Measurements from ENCODE around the gene SLC30A7. TPM values are rescaled to one million over a fixed set of nuclear protein-coding genes. Genes with fewer than 3 reads are reported as not detected.
"Not testable (repeated sequence)": the region's sequence is repeated elsewhere in the genome, so short reads cannot be mapped to it uniquely, and the experiment has no call there.

SLC30A7 gene
- total and polyA plus RNA-seq, 2 of the 13 experiments (the other 11 are each of a cell fraction or from before 2014, with no cell fraction given): 8.3 to 40.8 TPM

DNA sequence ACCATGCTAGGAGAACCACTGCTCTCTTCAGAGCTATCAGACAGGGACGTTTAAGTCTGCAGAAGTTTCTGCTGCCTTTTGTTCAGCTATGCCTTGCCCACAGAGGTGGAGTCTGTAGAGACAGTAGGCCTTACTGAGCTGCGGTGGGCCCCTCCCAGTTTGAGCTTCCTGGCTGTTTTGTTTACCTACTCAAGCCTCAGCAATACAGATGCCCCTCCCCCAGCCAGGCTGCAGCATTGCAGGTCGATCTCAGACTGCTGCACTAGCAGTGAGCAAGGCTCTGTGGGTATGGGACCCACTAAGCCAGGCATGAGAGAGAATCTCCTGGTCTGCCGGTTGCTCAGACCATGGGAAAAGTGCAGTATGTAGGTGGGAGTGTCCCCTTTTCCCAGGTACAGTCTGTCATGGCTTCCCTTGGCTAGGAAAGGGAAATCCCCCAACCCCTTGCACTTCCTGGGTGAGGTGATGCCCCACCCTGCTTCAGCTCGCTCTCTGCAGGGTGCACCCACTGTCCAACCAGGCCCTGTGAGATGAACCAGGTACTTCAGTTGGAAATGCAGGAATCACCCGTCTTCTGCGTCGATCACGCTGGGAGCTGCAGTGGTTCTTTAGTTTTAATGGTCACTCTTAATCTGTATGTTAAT is 53.7 kb downstream of the SLC30A7 start (continued):
- TF ChIP-seq HOXA3 (CRISPR knock-in tag; IDR thresholded peaks at IDR 0.05): peak; percentile 21; the same call in 1 of the 2 replicates
- peak; percentile 47; the same call in 1 of the 2 replicates for TF ChIP-seq TBX2 (CRISPR knock-in tag; IDR thresholded peaks at IDR 0.05; ENCODE audit: borderline replicate concordance)
- TF ChIP-seq, protein P1, sequence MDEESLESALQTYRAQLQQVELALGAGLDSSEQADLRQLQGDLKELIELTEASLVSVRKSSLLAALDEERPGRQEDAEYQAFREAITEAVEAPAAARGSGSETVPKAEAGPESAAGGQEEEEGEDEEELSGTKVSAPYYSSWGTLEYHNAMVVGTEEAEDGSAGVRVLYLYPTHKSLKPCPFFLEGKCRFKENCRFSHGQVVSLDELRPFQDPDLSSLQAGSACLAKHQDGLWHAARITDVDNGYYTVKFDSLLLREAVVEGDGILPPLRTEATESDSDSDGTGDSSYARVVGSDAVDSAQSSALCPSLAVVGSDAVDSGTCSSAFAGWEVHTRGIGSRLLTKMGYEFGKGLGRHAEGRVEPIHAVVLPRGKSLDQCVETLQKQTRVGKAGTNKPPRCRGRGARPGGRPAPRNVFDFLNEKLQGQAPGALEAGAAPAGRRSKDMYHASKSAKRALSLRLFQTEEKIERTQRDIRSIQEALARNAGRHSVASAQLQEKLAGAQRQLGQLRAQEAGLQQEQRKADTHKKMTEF (CRISPR knock-in tag; IDR thresholded peaks at IDR 0.05): peak; percentile 42; the same call in 1 of the 2 replicates
- TF ChIP-seq ZNF761 (CRISPR knock-in tag; conservative IDR thresholded peaks at IDR 0.05): 0 out of 2 replicates have a peak, but pooled peaks have one; percentile 47
- TF ChIP-seq TCF12 (IDR thresholded peaks at IDR 0.05): not testable (repeated sequence)
- TF ChIP-seq TCF12 (CRISPR knock-in tag; IDR thresholded peaks at IDR 0.05): 0 out of 2 replicates have a peak, but pooled peaks have one; percentile 53
- TF ChIP-seq, protein P2, sequence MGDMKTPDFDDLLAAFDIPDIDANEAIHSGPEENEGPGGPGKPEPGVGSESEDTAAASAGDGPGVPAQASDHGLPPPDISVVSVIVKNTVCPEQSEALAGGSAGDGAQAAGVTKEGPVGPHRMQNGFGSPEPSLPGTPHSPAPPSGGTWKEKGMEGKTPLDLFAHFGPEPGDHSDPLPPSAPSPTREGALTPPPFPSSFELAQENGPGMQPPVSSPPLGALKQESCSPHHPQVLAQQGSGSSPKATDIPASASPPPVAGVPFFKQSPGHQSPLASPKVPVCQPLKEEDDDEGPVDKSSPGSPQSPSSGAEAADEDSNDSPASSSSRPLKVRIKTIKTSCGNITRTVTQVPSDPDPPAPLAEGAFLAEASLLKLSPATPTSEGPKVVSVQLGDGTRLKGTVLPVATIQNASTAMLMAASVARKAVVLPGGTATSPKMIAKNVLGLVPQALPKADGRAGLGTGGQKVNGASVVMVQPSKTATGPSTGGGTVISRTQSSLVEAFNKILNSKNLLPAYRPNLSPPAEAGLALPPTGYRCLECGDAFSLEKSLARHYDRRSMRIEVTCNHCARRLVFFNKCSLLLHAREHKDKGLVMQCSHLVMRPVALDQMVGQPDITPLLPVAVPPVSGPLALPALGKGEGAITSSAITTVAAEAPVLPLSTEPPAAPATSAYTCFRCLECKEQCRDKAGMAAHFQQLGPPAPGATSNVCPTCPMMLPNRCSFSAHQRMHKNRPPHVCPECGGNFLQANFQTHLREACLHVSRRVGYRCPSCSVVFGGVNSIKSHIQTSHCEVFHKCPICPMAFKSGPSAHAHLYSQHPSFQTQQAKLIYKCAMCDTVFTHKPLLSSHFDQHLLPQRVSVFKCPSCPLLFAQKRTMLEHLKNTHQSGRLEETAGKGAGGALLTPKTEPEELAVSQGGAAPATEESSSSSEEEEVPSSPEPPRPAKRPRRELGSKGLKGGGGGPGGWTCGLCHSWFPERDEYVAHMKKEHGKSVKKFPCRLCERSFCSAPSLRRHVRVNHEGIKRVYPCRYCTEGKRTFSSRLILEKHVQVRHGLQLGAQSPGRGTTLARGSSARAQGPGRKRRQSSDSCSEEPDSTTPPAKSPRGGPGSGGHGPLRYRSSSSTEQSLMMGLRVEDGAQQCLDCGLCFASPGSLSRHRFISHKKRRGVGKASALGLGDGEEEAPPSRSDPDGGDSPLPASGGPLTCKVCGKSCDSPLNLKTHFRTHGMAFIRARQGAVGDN (CRISPR knock-in tag; IDR thresholded peaks at IDR 0.05): peak; percentile 69
- peak; percentile 39; the same call in 1 of the 2 replicates for TF ChIP-seq ZNF788 (CRISPR knock-in tag; IDR thresholded peaks at IDR 0.05; ENCODE audit: borderline replicate concordance)
- TF ChIP-seq, protein P3, sequence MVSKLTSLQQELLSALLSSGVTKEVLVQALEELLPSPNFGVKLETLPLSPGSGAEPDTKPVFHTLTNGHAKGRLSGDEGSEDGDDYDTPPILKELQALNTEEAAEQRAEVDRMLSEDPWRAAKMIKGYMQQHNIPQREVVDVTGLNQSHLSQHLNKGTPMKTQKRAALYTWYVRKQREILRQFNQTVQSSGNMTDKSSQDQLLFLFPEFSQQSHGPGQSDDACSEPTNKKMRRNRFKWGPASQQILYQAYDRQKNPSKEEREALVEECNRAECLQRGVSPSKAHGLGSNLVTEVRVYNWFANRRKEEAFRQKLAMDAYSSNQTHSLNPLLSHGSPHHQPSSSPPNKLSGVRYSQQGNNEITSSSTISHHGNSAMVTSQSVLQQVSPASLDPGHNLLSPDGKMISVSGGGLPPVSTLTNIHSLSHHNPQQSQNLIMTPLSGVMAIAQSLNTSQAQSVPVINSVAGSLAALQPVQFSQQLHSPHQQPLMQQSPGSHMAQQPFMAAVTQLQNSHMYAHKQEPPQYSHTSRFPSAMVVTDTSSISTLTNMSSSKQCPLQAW (CRISPR knock-in tag; IDR thresholded peaks at IDR 0.05): peak; percentile 61; the same call in 1 of the 2 replicates
- peak; percentile 17; the same call in 1 of the 2 replicates for TF ChIP-seq HDAC2 (CRISPR knock-in tag; IDR thresholded peaks at IDR 0.05)
- TF ChIP-seq, protein P4, sequence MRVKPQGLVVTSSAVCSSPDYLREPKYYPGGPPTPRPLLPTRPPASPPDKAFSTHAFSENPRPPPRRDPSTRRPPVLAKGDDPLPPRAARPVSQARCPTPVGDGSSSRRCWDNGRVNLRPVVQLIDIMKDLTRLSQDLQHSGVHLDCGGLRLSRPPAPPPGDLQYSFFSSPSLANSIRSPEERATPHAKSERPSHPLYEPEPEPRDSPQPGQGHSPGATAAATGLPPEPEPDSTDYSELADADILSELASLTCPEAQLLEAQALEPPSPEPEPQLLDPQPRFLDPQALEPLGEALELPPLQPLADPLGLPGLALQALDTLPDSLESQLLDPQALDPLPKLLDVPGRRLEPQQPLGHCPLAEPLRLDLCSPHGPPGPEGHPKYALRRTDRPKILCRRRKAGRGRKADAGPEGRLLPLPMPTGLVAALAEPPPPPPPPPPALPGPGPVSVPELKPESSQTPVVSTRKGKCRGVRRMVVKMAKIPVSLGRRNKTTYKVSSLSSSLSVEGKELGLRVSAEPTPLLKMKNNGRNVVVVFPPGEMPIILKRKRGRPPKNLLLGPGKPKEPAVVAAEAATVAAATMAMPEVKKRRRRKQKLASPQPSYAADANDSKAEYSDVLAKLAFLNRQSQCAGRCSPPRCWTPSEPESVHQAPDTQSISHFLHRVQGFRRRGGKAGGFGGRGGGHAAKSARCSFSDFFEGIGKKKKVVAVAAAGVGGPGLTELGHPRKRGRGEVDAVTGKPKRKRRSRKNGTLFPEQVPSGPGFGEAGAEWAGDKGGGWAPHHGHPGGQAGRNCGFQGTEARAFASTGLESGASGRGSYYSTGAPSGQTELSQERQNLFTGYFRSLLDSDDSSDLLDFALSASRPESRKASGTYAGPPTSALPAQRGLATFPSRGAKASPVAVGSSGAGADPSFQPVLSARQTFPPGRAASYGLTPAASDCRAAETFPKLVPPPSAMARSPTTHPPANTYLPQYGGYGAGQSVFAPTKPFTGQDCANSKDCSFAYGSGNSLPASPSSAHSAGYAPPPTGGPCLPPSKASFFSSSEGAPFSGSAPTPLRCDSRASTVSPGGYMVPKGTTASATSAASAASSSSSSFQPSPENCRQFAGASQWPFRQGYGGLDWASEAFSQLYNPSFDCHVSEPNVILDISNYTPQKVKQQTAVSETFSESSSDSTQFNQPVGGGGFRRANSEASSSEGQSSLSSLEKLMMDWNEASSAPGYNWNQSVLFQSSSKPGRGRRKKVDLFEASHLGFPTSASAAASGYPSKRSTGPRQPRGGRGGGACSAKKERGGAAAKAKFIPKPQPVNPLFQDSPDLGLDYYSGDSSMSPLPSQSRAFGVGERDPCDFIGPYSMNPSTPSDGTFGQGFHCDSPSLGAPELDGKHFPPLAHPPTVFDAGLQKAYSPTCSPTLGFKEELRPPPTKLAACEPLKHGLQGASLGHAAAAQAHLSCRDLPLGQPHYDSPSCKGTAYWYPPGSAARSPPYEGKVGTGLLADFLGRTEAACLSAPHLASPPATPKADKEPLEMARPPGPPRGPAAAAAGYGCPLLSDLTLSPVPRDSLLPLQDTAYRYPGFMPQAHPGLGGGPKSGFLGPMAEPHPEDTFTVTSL (CRISPR knock-in tag; IDR thresholded peaks at IDR 0.05; ENCODE audit: borderline replicate concordance): peak; percentile 36; the same call in 1 of the 2 replicates
- TF ChIP-seq SAP130 (CRISPR knock-in tag; IDR thresholded peaks at IDR 0.05; ENCODE audit: low read depth): peak; percentile 62
- 0 out of 2 replicates have a peak, but pooled peaks have one; percentile 48 for TF ChIP-seq HDAC1 (CRISPR knock-in tag; IDR thresholded peaks at IDR 0.05)
- TF ChIP-seq, protein P5, sequence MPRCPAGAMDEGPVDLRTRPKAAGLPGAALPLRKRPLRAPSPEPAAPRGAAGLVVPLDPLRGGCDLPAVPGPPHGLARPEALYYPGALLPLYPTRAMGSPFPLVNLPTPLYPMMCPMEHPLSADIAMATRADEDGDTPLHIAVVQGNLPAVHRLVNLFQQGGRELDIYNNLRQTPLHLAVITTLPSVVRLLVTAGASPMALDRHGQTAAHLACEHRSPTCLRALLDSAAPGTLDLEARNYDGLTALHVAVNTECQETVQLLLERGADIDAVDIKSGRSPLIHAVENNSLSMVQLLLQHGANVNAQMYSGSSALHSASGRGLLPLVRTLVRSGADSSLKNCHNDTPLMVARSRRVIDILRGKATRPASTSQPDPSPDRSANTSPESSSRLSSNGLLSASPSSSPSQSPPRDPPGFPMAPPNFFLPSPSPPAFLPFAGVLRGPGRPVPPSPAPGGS (CRISPR knock-in tag; IDR thresholded peaks at IDR 0.05): 0 out of 2 replicates have a peak, but pooled peaks have one; percentile 19
